HepG2 (cell line): Measurements from ENCODE around the gene SNRPF.

ENCODE experiments used
- BHLHE40 ChIP-seq: IDR thresholded peaks from 2 replicates; pipeline ENCODE4 v1.6.1; 2011; ENCODE audit warnings: low read length, improper control_type of control experiment
- CTCF ChIP-seq: sonication (generic); formaldehyde crosslinking; IDR thresholded peaks from 2 replicates; pipeline ENCODE4 v1.5.0; 2020; ENCODE audit warnings: mild to moderate bottlenecking, missing genetic modification reagents, moderate library complexity
- EHMT2 ChIP-seq: fragments of 200-600 bp; sonication (generic); IDR thresholded peaks from 2 replicates; pipeline ENCODE4 v1.7.0; 2017; ENCODE audit warnings: antibody characterized with exemption, low read depth, low read length, borderline replicate concordance
- EP300 ChIP-seq, 3 experiments: sonication (generic) in 1 of 3; formaldehyde crosslinking in 1 of 3; IDR thresholded peaks; 2 replicates each; pipeline versions ENCODE4 v1.5.1 to v1.6.1; 2011 to 2020; ENCODE audit warnings: low read depth in 2 of 3, low read length in 2 of 3, borderline replicate concordance in 1 of 3, improper control_type of control experiment in 1 of 3, mild to moderate bottlenecking in 1 of 3, missing genetic modification reagents in 1 of 3, moderate library complexity in 1 of 3
- KDM1A ChIP-seq: IDR thresholded peaks from 2 replicates; pipeline ENCODE4 v1.6.1; 2016; ENCODE audit warnings: missing compliant biosample characterization
- MAFK ChIP-seq, 2 experiments: IDR thresholded peaks in 1 of 2; conservative IDR thresholded peaks in 1 of 2; 2 replicates each; pipeline ENCODE4 v1.6.1; 2011; ENCODE audit warnings: improper control_type of control experiment in 2 of 2, low read length in 2 of 2
- MXD3 ChIP-seq: IDR thresholded peaks from 2 replicates; pipeline ENCODE4 v1.6.1; 2016; ENCODE audit warnings: mild to moderate bottlenecking, missing biosample characterization, missing genetic modification reagents
- MZF1 ChIP-seq: sonication (generic); formaldehyde crosslinking; IDR thresholded peaks from 2 replicates; pipeline ENCODE4 v1.8.1; 2023; ENCODE audit warnings: mild to moderate bottlenecking, missing genetic modification reagents, borderline replicate concordance
- NFE2L1 ChIP-seq: sonication (generic); formaldehyde crosslinking; IDR thresholded peaks from 2 replicates; pipeline ENCODE4 v1.4.0; 2020; ENCODE audit warnings: missing genetic modification reagents, mild to moderate bottlenecking, borderline replicate concordance
- POLR2AphosphoS2 ChIP-seq: IDR thresholded peaks from 2 replicates; pipeline ENCODE4 v1.6.1; 2011; ENCODE audit warnings: low read depth, low read length, improper control_type of control experiment
- SP1 ChIP-seq, 2 experiments: fragments of 450-650 bp in 1 of 2; sonication (generic) in 1 of 2; formaldehyde crosslinking in 1 of 2; IDR thresholded peaks; 2 replicates each; pipeline versions ENCODE4 v1.4.0 to v1.6.1; 2016 to 2020; ENCODE audit warnings: missing genetic modification reagents in 1 of 2
- TCF12 ChIP-seq, 2 experiments: fragments of 450-650 bp in 1 of 2; sonication (generic) in 1 of 2; formaldehyde crosslinking in 1 of 2; IDR thresholded peaks; 2 replicates each; pipeline versions ENCODE4 v1.6.1 to v1.8.0; 2017 to 2022; ENCODE audit warnings: antibody characterized with exemption in 1 of 2, mild to moderate bottlenecking in 1 of 2, missing genetic modification reagents in 1 of 2, moderate library complexity in 1 of 2
- ZNF549 ChIP-seq: sonication (generic); formaldehyde crosslinking; IDR thresholded peaks from 2 replicates; pipeline ENCODE4 v1.5.0; 2020; ENCODE audit warnings: missing genetic modification reagents

- no peak for TF ChIP-seq BHLHE40
- no peak for TF ChIP-seq CTCF (CRISPR knock-in tag)
- TF ChIP-seq EHMT2 = no peak
- TF ChIP-seq POLR2AphosphoS2 = no peak
- no peak for TF ChIP-seq KDM1A
- no peak for TF ChIP-seq MAFK (conservative IDR thresholded peaks at IDR 0.05 in 1 of 2, IDR thresholded peaks at IDR 0.05 in 1 of 2; ENCODE audit: low read length in 2 of 2)
- no peak for TF ChIP-seq NFE2L1 (CRISPR knock-in tag)
- TF ChIP-seq SP1 (IDR thresholded peaks at IDR 0.05) = no peak
- no peak for TF ChIP-seq SP1 (CRISPR knock-in tag; IDR thresholded peaks at IDR 0.05)
- no peak for TF ChIP-seq MZF1 (CRISPR knock-in tag)
- no peak for TF ChIP-seq MXD3 (CRISPR knock-in tag)
- no peak for TF ChIP-seq TCF12 (IDR thresholded peaks at IDR 0.05)
- no peak for TF ChIP-seq TCF12 (CRISPR knock-in tag; IDR thresholded peaks at IDR 0.05)
- TF ChIP-seq ZNF549 (CRISPR knock-in tag) = no peak
- TF ChIP-seq EP300 (IDR thresholded peaks at IDR 0.05; ENCODE audit: low read depth in 2 of 2, low read length in 2 of 2) = no peak
- TF ChIP-seq EP300 (CRISPR knock-in tag; IDR thresholded peaks at IDR 0.05; ENCODE audit: borderline replicate concordance) = no peak
Measured at GRCh38 chr12:95851606-95852005, 7.1 kb upstream of the SNRPF start.
